Trophoblast cell (in vitro differentiated cells and primary cell): ENCODE results near the gene LYSET.

ENCODE experiments used
- DNase-seq, 2 donors: peaks; one replicate each; pipeline ENCODE4 v3.0.0-alpha.2; 2016
- H2AFZ ChIP-seq: 2 replicates; pipeline ENCODE4 v1.6.1; 2013; ENCODE audit warnings: low read length, moderate library complexity, mild to moderate bottlenecking; ENCODE audit not compliant: insufficient read depth, poor library complexity
- H2AK5ac ChIP-seq: 2 replicates; pipeline ENCODE4 v1.6.1; 2013; ENCODE audit warnings: mild to moderate bottlenecking, low read length
- H2BK120ac ChIP-seq: 2 replicates; pipeline ENCODE4 v1.6.1; 2013; ENCODE audit warnings: low read length, mild to moderate bottlenecking, moderate library complexity; ENCODE audit not compliant: insufficient read depth, poor library complexity
- H2BK12ac ChIP-seq: 2 replicates; pipeline ENCODE4 v1.6.1; 2013; ENCODE audit warnings: mild to moderate bottlenecking, low read length, moderate library complexity
- H2BK5ac ChIP-seq: 2 replicates; pipeline ENCODE4 v1.6.1; 2013; ENCODE audit warnings: low read length, low read depth, moderate library complexity, mild to moderate bottlenecking; ENCODE audit not compliant: poor library complexity
- H3K14ac ChIP-seq: 2 replicates; pipeline ENCODE4 v1.6.1; 2013; ENCODE audit warnings: mild to moderate bottlenecking, low read length
- H3K18ac ChIP-seq: 2 replicates; pipeline ENCODE4 v1.6.1; 2013; ENCODE audit warnings: mild to moderate bottlenecking, low read length
- H3K23ac ChIP-seq: 2 replicates; pipeline ENCODE4 v1.6.1; 2013; ENCODE audit warnings: low read length
- H3K27ac ChIP-seq: 2 replicates; pipeline ENCODE4 v1.5.1; 2013; ENCODE audit warnings: low read depth, mild to moderate bottlenecking, inconsistent platforms, low read length, moderate library complexity
- H3K27me3 ChIP-seq: 2 replicates; pipeline ENCODE4 v1.6.1; 2013; ENCODE audit warnings: inconsistent platforms, mild to moderate bottlenecking, low read length, moderate library complexity; ENCODE audit not compliant: insufficient read depth
- H3K36me3 ChIP-seq, 2 experiments: 1 replicate in 1 of 2; 2 replicates in 1 of 2; pipeline ENCODE4 v1.6.1; 2013; ENCODE audit warnings: low read length in 2 of 2, mild to moderate bottlenecking in 2 of 2, moderate library complexity in 1 of 2; ENCODE audit not compliant: insufficient read depth in 2 of 2, control insufficient read depth in 1 of 2
- H3K4ac ChIP-seq: 2 replicates; pipeline ENCODE4 v1.6.1; 2013; ENCODE audit warnings: low read depth, mild to moderate bottlenecking, low read length, moderate library complexity
- H3K4me1 ChIP-seq, 2 experiments: 1 replicate in 1 of 2; 2 replicates in 1 of 2; pipeline ENCODE4 v1.6.1; 2013; ENCODE audit warnings: low read length in 2 of 2, mild to moderate bottlenecking in 2 of 2, moderate library complexity in 1 of 2; ENCODE audit not compliant: insufficient read depth in 2 of 2, control insufficient read depth in 1 of 2
- H3K4me2 ChIP-seq: 2 replicates; pipeline ENCODE4 v1.6.1; 2013; ENCODE audit warnings: inconsistent platforms, mild to moderate bottlenecking, low read length, moderate library complexity
- H3K4me3 ChIP-seq: 2 replicates; pipeline ENCODE4 v1.5.1; 2013; ENCODE audit warnings: mild to moderate bottlenecking, low read depth, low read length, inconsistent platforms
- H3K79me1 ChIP-seq: one replicate; pipeline ENCODE4 v1.6.1; 2013; ENCODE audit warnings: low read length
- H3K79me2 ChIP-seq: 2 replicates; pipeline ENCODE4 v1.6.1; 2013; ENCODE audit warnings: low read length, mild to moderate bottlenecking; ENCODE audit not compliant: control insufficient read depth, insufficient read depth, poor library complexity
- H3K9ac ChIP-seq: 2 replicates; pipeline ENCODE4 v1.6.1; 2013; ENCODE audit warnings: mild to moderate bottlenecking, low read length
- H3K9me3 ChIP-seq: 2 replicates; pipeline ENCODE4 v1.6.1; 2013; ENCODE audit warnings: low read depth, mild to moderate bottlenecking, control low read depth, inconsistent platforms, low read length; ENCODE audit not compliant: insufficient read depth
- H4K12ac ChIP-seq: 2 replicates; pipeline ENCODE4 v1.6.1; 2013; ENCODE audit warnings: low read depth, mild to moderate bottlenecking, low read length, moderate library complexity
- H4K8ac ChIP-seq: 2 replicates; pipeline ENCODE4 v1.6.1; 2013; ENCODE audit warnings: low read depth, mild to moderate bottlenecking, low read length, moderate library complexity
- H4K91ac ChIP-seq: one replicate; pipeline ENCODE4 v1.6.1; 2013; ENCODE audit warnings: low read depth, mild to moderate bottlenecking, low read length, moderate library complexity
- WGBS: extraction: QIAGEN DNeasy Blood & Tissue Kit; methylation state at CpG from one replicate; pipeline ENCODE4 v1.1.7; 2013; ENCODE audit warnings: missing lambda C conversion rate; ENCODE audit not compliant: insufficient read length, insufficient coverage; ENCODE audit errors: extremely low coverage; 5-methylcytosine and 5-hydroxymethylcytosine counted together

The LYSET gene

GRCh38 chr14:93228550-93228949 lies 43.4 kb downstream of the LYSET start:
- no CpG with 5 or more reads among the region's 8 CpGs for WGBS
- Histone ChIP-seq H3K4me2 (no peak overlapping the region), H4K12ac (no peak overlapping the region), H3K9me3 (no peaks in the 10 kb centered on the region), H2AK5ac (no peak overlapping the region), H3K23ac (no peak overlapping the region), H4K8ac (no peak overlapping the region), H3K4ac (no peak overlapping the region), H3K79me2 (no peaks in the 10 kb centered on the region), H3K4me3 (no peak overlapping the region), H3K79me1 (no peaks in the 10 kb centered on the region), H2AFZ (no peak overlapping the region), H3K27me3 (no peaks in the 10 kb centered on the region), H3K27ac (no peak overlapping the region), H4K91ac (no peak overlapping the region), H3K18ac (no peak overlapping the region), H2BK120ac (no peak overlapping the region), H3K36me3 (peaks cover 14 to 17% of the 10 kb centered on the region in 2 experiments), H3K4me1 (no peaks in the 10 kb centered on the region), H2BK5ac (no peak overlapping the region), H2BK12ac (no peak overlapping the region), H3K9ac (no peak overlapping the region), H3K14ac (no peak overlapping the region)
- DNase-seq: no peak

- H3K18ac ChIP-seq: no peak overlapping the region
- H3K36me3 ChIP-seq: peaks cover 4 to 12% of the 10 kb centered on the region in 2 experiments
- H3K9ac ChIP-seq: no peak overlapping the region
- H3K4me1 ChIP-seq: peaks cover 6 to 9% of the 10 kb centered on the region in 2 experiments
- no peak overlapping the region for H3K23ac ChIP-seq
- H3K14ac ChIP-seq: no peak overlapping the region
- H4K8ac ChIP-seq: no peak overlapping the region
- no peak overlapping the region for H3K27ac ChIP-seq
- H4K12ac ChIP-seq: no peak overlapping the region
- H2AFZ ChIP-seq: no peak overlapping the region
- no peak for DNase-seq
- H3K79me1 ChIP-seq: no peaks in the 10 kb centered on the region
- H4K91ac ChIP-seq: no peak overlapping the region
- no peaks in the 10 kb centered on the region for H3K9me3 ChIP-seq
- H2AK5ac ChIP-seq: no peak overlapping the region
- no CpG with 5 or more reads among the region's 16 CpGs for WGBS
- no peak overlapping the region for H3K4ac ChIP-seq
- H3K4me3 ChIP-seq: no peak overlapping the region
- no peak overlapping the region for H2BK120ac ChIP-seq
- no peak overlapping the region for H2BK12ac ChIP-seq
- H3K4me2 ChIP-seq: no peak overlapping the region
- H3K27me3 ChIP-seq: no peaks in the 10 kb centered on the region
- no peak overlapping the region for H2BK5ac ChIP-seq
- no peaks in the 10 kb centered on the region for H3K79me2 ChIP-seq
Measured at GRCh38 chr14:93230539-93230938, 45.4 kb downstream of the LYSET start.

GRCh38 chr14:93231129-93231979 lies 46.2 kb downstream of the LYSET start:
- H3K36me3 ChIP-seq: peaks cover 4 to 12% of the 10 kb centered on the region in 2 experiments
- H2BK5ac ChIP-seq: no peak overlapping the region
- no peak overlapping the region for H3K4me3 ChIP-seq
- H3K4me2 ChIP-seq: no peak overlapping the region
- H2AFZ ChIP-seq: no peak overlapping the region
- peak; percentile 9 to 40 for DNase-seq
- no peak overlapping the region for H3K4ac ChIP-seq
- no peak overlapping the region for H3K27ac ChIP-seq
- no peaks in the 10 kb centered on the region for H3K27me3 ChIP-seq
- H4K91ac ChIP-seq: no peak overlapping the region
- H3K79me1 ChIP-seq: no peaks in the 10 kb centered on the region
- no peaks in the 10 kb centered on the region for H3K79me2 ChIP-seq
- no peak overlapping the region for H3K14ac ChIP-seq
- H3K9me3 ChIP-seq: no peaks in the 10 kb centered on the region
- no peak overlapping the region for H4K8ac ChIP-seq
- no peak overlapping the region for H4K12ac ChIP-seq
- H3K18ac ChIP-seq: no peak overlapping the region
- no peak overlapping the region for H2AK5ac ChIP-seq
- WGBS: no CpG with 5 or more reads among the region's 39 CpGs
- no peak overlapping the region for H2BK12ac ChIP-seq
- H3K9ac ChIP-seq: no peak overlapping the region
- H2BK120ac ChIP-seq: no peak overlapping the region
- peaks cover 6 to 9% of the 10 kb centered on the region in 2 experiments for H3K4me1 ChIP-seq
- H3K23ac ChIP-seq: no peak overlapping the region

GRCh38 chr14:93232159-93232558 lies 47.0 kb downstream of the LYSET start:
- H2BK12ac ChIP-seq: no peak overlapping the region
- H2AK5ac ChIP-seq: no peak overlapping the region
- H3K27ac ChIP-seq: no peak overlapping the region
- no CpG with 5 or more reads among the region's 17 CpGs for WGBS
- no peak overlapping the region for H3K4ac ChIP-seq
- H2BK5ac ChIP-seq: no peak overlapping the region
- H3K36me3 ChIP-seq: peaks cover 2 to 9% of the 10 kb centered on the region in 2 experiments
- H4K12ac ChIP-seq: no peak overlapping the region
- H3K14ac ChIP-seq: no peak overlapping the region
- H3K79me1 ChIP-seq: no peaks in the 10 kb centered on the region
- no peak overlapping the region for H3K9ac ChIP-seq
- H3K4me3 ChIP-seq: peak overlapping the region; percentile 28
- no peak for DNase-seq
- H3K4me1 ChIP-seq: peaks cover 6 to 9% of the 10 kb centered on the region in 2 experiments
- no peak overlapping the region for H3K18ac ChIP-seq
- no peaks in the 10 kb centered on the region for H3K27me3 ChIP-seq
- no peaks in the 10 kb centered on the region for H3K9me3 ChIP-seq
- H4K91ac ChIP-seq: no peak overlapping the region
- H3K4me2 ChIP-seq: no peak overlapping the region
- no peak overlapping the region for H2AFZ ChIP-seq
- no peak overlapping the region for H4K8ac ChIP-seq
- no peak overlapping the region for H2BK120ac ChIP-seq
- H3K79me2 ChIP-seq: no peaks in the 10 kb centered on the region
- no peak overlapping the region for H3K23ac ChIP-seq
